Subcutaneous adipose tissue (tissue), 4 donors: ENCODE measurements around the gene LITAFD. TPM values are rescaled to one million over a fixed set of nuclear protein-coding genes. Genes with fewer than 3 reads are reported as not detected.

Experiments used
- total RNA-seq, 4 donors: library from RNA; depleted of rRNA; stranded (reverse); fragments of >200 nt; gene quantifications; one replicate each; pipeline ENCODE4 v1.1.0, GENCODE V29; 2016
- TF ChIP-seq, protein P1 (sequence below): fragments of 450-650 bp; IDR thresholded peaks from one replicate; pipeline ENCODE4 v1.5.1; 2016; ENCODE audit warnings: low read depth, mild to moderate bottlenecking, control low read depth, antibody characterized with exemption, moderate library complexity

Gene LITAFD
- total RNA-seq, 4 donors from 2014 or later, result not detected

DNA sequence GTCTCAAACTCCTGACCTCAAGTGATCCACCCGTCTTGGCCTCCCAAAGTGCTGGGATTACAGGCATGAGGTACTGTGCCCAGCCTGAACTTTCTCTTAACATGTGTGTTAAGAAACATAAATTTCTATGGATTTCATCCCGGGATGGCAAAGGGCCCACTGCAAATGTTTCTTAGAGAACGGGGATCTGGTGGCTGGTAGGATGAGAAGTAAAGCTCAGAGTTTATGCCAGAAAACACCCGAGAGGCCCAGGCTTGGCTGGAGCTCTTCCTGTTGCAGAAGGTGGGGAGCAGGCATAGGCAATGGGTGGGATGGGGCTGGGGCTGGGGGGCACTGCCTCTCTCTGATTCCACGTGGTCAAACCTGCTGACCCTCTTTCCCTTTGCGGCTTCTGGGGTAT, 7.8 kb upstream of the LITAFD start:
- TF ChIP-seq, protein P1, sequence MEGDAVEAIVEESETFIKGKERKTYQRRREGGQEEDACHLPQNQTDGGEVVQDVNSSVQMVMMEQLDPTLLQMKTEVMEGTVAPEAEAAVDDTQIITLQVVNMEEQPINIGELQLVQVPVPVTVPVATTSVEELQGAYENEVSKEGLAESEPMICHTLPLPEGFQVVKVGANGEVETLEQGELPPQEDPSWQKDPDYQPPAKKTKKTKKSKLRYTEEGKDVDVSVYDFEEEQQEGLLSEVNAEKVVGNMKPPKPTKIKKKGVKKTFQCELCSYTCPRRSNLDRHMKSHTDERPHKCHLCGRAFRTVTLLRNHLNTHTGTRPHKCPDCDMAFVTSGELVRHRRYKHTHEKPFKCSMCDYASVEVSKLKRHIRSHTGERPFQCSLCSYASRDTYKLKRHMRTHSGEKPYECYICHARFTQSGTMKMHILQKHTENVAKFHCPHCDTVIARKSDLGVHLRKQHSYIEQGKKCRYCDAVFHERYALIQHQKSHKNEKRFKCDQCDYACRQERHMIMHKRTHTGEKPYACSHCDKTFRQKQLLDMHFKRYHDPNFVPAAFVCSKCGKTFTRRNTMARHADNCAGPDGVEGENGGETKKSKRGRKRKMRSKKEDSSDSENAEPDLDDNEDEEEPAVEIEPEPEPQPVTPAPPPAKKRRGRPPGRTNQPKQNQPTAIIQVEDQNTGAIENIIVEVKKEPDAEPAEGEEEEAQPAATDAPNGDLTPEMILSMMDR, result no peak

DNA sequence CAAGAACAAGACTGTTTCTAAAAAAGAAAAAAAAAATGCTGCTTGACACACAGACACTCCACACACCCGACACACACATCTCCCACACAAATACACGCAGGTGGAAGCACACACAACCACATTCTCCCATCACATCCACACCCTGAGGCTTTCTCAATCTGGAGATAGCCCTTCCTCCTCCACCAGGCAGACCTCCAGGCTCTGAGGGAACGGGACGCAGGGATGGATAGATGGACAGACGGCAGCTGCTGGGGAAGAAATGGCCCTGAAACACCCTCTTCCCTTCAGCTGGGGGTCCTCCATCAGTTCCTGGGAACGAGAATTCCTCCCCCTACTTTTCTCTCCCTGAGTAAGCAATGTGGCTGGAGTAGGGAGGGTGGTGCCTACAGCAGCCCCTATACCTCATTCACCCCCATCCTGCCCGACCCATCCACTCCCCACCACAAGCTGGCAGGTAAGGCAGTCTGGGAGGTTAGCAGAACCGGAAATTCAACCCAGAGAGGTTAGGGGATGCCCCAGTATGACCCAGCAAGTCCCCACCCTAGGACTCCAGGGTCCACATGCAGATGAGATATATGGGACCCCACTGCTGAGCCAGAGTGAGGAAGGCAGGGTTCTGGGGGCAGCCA, 4.1 kb upstream of the LITAFD start:
- TF ChIP-seq, protein P1, result no peak

DNA sequence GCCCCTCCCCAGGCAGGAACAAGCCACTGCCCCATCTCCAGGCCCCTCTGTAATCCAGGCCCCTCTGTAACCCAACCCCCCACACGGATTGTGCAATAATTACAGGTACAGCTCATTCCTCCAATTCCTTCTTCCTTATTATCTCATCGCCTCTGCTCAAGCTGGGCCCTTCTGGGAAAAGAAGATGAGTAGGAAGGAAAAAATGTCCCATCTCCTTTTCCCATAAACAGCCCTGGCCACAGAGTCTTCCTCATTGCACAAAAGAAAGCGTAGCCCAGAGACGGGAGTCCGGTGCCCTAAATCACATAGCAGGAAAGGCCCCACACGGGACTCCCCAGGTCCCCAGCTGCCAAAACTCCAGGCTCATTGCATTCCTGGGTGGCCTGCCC, 3.6 kb upstream of the LITAFD start:
- TF ChIP-seq, protein P1, result no peak

DNA sequence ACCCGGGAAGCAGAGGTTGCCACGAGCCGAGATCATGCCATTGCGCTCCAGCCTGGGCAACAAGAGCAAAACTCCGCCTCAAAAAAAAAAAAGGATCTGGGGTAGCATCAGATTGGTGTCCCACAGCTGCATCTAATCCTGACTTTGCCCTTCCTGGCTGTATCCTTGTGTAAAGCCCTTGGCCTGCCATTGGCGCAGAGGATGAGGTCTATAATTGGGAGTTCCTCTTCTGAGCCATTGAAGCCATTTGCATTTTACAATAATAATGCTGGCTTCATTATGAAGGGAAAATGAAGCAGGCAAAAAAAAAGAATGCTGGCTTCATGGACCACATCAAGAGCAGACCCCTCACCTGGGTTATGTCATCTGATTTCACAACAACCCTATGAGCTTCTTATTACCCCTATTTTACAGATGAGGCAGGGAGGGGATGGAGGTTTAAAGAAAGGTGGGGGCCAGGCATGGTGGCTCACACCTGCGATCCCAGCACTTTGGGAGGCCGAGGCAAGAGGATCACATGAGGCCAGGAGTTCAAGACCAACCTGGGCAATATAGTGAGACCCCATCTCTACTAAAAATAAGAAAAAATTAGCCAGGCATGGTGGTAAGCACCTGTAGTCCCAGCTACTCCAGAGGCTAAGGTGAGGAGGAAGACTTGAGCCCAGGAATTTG, 1.2 kb upstream of the LITAFD start:
- TF ChIP-seq, protein P1, result no peak

DNA sequence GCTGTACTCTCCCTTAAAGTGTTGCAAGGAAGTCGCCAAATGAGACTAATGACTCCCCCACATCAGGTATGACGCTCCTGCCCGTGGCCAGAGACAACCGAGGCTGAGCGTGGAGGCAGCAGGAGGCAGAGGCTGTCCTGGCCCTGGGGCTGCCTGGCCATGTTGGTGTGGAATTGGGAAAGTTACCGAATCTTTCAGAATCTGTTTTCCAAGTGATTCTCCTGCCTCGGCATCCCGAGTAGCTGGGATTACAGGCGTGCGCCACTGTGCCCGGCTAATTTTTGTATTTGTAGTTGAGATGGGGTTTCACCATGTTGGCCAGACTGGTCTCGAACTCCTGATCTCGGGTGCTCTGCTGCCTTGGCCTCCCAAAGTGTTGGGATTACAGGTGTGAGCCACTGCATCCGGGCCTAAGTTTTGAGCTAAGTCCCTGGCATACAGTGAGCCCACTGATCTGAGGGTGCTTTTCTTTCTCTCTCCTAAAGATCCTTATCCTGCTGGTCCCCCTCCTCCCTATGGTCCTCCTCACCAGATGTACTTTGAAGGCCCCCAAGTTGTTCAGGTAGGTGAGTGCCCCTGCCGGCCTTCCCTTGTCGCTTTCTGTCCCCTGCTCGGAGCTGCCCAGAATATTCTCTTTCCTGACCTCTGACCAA, 700 bp downstream of the LITAFD start:
- TF ChIP-seq, protein P1, result no peak

DNA sequence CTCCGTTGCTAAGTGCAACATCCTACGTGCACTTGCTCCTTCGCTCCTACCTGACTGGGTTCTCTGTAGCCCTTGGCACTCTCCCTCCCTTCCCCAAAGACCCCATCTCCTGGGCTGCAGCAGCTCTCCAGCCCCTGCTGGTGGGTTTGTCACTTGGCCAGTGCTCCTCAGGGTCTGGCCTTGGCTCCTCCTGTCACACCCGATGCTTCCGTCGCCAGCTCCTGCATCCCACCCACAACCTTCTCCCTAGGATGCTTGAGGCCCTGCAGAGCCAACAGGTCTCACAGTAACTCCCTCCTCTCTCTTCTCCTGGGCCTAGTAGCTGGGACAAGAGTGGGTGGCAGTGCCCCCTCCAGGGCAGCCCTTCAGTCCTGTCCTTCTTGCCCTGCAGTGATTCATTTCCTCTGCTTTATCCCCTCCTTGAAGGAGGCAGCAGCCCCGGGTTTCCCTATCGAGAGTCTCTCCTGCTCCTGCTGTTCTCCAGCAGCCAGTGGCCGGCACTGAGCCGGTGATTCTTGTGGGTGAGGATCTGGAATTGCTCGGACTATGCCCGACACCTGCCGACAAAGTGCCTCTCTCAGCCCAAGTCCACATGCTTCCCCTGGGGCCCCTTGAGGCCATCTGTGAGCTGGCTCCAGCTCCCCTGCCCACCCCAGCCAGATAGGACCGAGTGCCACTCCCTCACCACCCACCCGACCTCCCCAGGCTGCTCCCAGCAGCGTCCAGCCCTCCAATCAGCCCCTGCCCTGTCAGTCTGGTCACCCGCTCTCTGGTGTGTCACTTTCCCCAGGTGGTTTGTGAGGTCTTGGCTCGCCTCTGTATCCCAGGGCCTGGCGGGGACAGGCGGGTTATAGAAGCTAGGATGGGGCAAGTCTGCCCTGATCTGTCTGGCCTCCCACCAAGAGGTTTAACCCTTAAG, 3.8 kb downstream of the LITAFD start:
- TF ChIP-seq, protein P1, result no peak
